C4-2B (cell line): ENCODE results near the gene PRPS2.

Experiments used
- H3K27ac ChIP-seq: fragments of 450-650 bp; 2 replicates; pipeline ENCODE4 v1.5.1; 2017
- CTCF ChIP-seq: fragments of 450-650 bp; conservative IDR thresholded peaks from 2 replicates; pipeline ENCODE4 v1.5.1; 2017; ENCODE audit warnings: mild to moderate bottlenecking
- ZFX ChIP-seq: fragments of 450-650 bp; IDR thresholded peaks from 2 replicates; pipeline ENCODE4 v1.6.1; 2017

Gene PRPS2

GRCh38 chrX:12790885-12791256 lies 341 bp upstream of the PRPS2 start:
- TF ChIP-seq CTCF (no peak), ZFX (no peak)
- peak overlapping the region; percentile 76 for H3K27ac ChIP-seq

- H3K27ac ChIP-seq, result no peak overlapping the region
- TF ChIP-seq ZFX, result no peak
- no peak for TF ChIP-seq CTCF
Measured at GRCh38 chrX:12792711-12793110, 1.5 kb downstream of the PRPS2 start.

GRCh38 chrX:12794654-12795053 lies 3.4 kb downstream of the PRPS2 start:
- TF ChIP-seq ZFX (no peak), CTCF (no peak)
- no peak overlapping the region for H3K27ac ChIP-seq

GRCh38 chrX:12798601-12799000 lies 7.4 kb downstream of the PRPS2 start:
- no peak overlapping the region for H3K27ac ChIP-seq
- TF ChIP-seq ZFX (no peak), CTCF (no peak)

- no peak overlapping the region for H3K27ac ChIP-seq
- TF ChIP-seq ZFX (no peak), CTCF (no peak)
Measured at GRCh38 chrX:12799118-12799517, 7.9 kb downstream of the PRPS2 start.

GRCh38 chrX:12802741-12803140 lies 11.5 kb downstream of the PRPS2 start:
- TF ChIP-seq CTCF (no peak), ZFX (no peak)

GRCh38 chrX:12804655-12805054 lies 13.4 kb downstream of the PRPS2 start:
- H3K27ac ChIP-seq, result no peak overlapping the region
- TF ChIP-seq CTCF (no peak), ZFX (no peak)

More at GRCh38 chrX:12802741-12803140, 11.5 kb downstream of the PRPS2 start:
- H3K27ac ChIP-seq, result no peak overlapping the region
